DMS114 treated with DMSO at 0.1 percent for 48 hours (cell line): ENCODE measurements around the gene MRPS2.
"Not testable (repeated sequence)": the region's sequence is repeated elsewhere in the genome, so short reads cannot be mapped to it uniquely, and the experiment has no call there.

Experiments used
- DNase-seq: peaks from one replicate; lab custom pipeline; 2025; ENCODE audit not compliant: unreplicated experiment; lab: John Stamatoyannopoulos, UW

MRPS2 gene

DNA sequence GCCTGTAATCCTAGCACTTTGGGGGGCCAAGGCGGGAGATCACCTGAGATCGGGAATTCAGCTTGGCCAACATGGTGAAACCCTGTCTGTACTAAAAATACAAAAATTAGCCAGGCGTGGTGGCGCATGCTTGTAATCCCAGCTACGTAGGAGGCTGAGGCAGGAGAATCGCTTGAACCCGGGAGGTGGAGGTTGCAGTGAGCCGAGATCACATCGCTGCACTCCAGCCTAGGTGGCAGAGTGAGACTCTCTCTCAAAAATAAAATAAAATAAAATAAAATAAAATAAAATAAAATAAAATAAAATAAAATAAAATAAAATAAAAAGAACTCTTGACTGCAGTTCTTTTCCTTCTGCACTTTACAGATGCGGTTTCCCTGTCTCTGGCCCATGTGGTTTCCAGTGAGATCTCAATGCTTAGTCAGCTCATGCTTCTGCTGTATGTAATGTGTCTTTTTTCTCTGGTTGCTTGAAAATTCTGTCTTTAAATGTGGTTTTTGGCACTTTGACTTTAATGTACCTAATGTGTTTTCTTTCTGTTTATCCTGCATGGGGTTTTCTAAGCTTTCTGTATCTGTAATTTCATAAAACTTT lies 28.5 kb downstream of the MRPS2 start:
- not testable (repeated sequence) for DNase-seq

DNA sequence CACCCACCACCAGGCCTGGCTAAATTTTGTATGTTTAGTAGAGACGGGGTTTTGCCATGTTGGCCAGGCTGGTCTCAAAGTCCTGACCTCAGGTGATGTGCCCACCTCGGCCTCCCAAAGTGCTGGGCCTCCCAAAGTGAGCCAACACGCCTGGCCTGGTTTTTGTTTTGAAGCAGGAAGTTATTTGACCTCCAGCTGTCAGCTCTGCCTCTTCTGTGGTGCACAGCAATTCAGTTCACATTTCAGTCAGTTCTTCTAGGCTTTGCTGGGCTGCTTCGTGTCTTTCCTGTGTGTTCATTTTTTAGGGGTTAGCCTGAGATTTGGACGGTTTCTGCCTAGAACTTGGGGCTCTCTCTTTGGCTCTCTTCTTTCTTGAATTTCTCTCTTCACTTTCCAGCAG lies 29.7 kb downstream of the MRPS2 start:
- DNase-seq = no peak

- no peak for DNase-seq
Observed at GRCh38 chr9:135531096-135531495, 30.6 kb downstream of the MRPS2 start.

DNA sequence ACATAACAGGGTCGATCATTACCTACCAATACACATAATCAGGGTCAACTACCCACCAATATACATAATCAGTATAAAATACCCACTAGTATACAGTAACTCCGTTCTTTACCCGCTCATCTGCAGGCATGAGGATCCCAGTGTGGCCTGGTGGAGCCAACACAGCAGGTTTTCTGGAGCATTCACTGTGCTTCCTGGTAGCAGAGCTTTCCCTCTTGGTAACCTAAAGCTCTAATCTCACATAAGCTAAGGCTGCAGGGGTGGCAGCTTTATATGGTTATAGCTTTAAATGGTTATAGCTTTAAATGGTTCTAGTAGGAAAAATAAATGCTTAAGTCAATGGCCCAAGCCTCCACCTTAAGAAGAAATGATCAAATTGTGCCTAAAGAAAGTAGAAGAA lies 32.6 kb downstream of the MRPS2 start:
- DNase-seq = no peak

DNA sequence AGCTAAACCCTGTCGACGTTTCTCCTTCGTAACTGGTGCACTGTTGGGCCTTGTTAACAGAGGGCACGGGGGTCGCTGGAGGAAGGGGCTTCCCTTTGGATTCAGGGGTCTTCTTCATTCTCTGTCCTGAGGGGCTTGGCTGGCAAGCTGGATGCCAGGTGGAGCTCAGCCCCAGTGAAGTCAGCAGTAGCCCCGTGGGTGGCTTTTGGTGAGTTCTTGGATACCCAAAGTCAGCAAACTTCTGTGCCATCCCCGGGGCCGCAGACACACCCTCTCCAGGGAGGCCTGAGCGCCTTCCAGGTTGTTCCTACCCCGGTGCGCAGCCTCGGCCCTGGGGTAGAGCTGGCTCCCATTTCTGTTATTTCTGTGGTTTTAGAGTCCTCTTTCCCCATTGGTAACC lies 33.2 kb downstream of the MRPS2 start:
- DNase-seq = no peak

- DNase-seq = not testable (repeated sequence)
Observed at GRCh38 chr9:135534192-135534711, 33.8 kb downstream of the MRPS2 start.

DNA sequence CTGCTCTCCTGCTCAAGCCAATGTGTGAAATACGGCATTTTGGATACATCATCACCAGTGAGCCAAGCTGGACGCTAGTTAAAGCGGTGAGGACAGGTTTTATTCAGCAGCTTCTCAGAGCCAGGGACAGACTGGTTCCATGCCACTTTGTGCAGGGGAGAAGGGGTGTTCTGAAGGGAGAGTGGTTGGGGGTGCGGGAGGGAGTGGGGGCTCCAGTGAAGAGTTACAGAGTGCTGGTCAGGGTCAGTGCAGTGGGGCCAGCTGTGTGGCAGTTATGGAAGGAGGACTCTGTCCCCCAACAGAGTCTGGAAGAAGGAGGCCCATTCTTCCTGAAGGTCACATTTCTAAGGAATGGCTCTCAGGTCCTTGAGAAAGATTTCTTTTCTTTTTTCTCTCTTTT lies 34.3 kb downstream of the MRPS2 start:
- DNase-seq = not testable (repeated sequence)

GRCh38 chr9:135535631-135536030 lies 35.1 kb downstream of the MRPS2 start:
- DNase-seq = not testable (repeated sequence)

DNA sequence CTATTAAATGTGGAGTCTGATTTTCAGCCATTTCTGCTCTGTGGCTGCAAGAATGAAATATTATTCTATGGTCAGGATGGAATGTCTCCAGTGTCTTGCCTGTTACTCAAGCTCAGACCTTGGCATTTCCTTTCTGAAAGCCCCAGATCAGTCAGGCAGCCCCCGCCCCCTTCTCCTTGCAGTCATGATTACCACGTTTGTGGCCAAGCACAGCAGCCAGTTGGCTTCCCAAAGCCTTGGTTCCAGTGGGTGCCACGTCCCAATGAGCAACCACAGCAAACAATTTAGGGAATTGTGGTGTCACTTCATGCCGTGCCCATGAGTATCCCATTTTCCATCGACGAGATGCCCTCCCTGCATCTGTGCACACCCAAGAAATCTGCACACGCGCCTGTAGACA lies 35.7 kb downstream of the MRPS2 start:
- no peak for DNase-seq

DNA sequence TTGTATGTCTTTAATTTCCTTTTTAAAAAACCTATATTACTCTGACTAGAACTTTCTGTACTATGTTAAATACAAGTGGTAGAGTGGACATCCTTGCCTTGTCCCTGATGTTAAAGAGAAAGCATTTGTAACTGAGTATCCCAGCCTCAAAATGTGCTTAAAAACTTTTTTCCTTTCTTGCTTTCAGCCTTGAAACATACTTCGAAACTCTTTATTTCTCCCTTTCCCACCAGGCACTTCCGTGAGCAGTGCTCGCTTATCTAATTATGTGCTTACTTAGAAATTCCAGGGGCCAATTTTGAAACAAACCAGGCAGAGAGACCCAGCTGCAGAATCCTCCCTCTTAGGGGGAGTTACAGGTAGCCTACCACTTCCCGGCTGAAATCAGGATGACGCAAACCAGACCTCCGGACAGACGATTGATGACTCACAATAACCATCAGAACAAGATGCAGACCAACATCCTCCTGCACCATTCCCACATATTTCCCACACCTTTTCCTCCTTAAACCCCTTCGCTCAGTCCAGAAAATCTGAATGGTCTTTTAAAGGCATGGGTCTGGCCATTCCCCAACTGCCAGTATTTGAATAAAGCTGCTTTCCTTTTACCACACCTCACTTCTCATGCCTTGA lies 42.9 kb downstream of the MRPS2 start:
- not testable (repeated sequence) for DNase-seq

- no peak for DNase-seq
Observed at GRCh38 chr9:135544981-135545635, 44.6 kb downstream of the MRPS2 start.

DNA sequence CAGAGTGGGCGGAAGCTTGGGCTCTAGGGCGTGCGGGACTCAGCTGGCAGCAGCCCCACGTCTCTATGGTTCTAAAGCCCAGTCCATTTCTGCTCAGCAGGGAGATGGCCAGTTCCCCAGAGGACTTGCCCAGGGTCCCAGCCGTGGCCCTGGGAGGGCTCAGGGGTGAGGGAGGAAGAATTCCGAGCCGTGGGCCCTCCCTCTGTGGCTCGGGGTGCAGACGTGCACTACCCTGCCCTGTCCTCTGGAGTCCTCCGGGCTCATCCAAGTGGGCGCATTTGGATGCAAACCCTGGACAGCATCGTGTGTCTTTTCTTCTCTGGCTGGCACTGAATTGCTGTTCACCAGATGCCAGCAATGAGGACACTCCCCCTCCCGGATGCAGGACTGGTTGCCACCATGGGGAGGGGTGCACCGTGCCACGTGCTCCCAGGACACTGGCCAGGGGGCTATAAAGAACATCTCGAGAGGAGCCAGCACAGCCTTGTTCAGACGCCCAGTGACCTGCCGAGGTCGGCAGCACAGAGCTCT lies 45.2 kb downstream of the MRPS2 start, which contains the start of gene OBP2A:
Gene OBP2A, plus strand, starts transcription at position 481 of the 531 bp plus-strand sequence. CDS start 55 bp downstream, outside the sequence.
- DNase-seq = not testable (repeated sequence)

DNA sequence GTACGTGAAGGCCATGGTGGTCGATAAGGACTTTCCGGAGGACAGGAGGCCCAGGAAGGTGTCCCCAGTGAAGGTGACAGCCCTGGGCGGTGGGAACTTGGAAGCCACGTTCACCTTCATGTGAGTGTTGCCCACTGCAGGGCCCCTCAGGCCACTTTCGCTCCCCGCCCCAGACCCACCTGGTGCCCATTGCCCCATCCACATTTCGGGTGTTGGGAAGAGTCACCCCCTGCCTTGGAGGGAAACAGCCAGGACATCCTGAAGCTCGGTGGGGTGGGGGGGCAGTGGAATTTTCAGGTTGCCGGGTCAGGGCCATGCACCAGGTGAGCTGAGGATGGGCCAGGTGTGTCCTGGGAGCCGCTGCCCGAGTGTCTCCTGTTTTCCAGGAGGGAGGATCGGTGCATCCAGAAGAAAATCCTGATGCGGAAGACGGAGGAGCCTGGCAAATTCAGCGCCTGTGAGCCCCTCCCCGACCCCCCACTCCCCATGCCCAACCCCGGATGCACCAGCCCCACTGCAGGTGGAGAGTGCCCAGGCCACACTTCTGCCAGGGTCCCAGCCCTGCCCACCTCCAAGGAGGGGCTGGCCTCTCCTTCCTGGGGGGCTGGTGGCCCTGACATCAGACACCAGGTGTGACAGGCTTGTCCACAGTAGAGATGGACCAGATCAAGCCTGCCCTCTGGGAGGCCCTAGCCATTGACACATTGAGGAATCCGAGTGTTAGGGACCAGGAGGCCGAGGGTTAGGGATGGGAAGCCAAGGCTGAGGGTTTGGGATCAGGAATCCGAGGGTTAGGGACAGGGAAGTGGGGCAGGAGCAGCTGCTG lies 46.5 kb downstream of the MRPS2 start:
- DNase-seq = not testable (repeated sequence)

DNA sequence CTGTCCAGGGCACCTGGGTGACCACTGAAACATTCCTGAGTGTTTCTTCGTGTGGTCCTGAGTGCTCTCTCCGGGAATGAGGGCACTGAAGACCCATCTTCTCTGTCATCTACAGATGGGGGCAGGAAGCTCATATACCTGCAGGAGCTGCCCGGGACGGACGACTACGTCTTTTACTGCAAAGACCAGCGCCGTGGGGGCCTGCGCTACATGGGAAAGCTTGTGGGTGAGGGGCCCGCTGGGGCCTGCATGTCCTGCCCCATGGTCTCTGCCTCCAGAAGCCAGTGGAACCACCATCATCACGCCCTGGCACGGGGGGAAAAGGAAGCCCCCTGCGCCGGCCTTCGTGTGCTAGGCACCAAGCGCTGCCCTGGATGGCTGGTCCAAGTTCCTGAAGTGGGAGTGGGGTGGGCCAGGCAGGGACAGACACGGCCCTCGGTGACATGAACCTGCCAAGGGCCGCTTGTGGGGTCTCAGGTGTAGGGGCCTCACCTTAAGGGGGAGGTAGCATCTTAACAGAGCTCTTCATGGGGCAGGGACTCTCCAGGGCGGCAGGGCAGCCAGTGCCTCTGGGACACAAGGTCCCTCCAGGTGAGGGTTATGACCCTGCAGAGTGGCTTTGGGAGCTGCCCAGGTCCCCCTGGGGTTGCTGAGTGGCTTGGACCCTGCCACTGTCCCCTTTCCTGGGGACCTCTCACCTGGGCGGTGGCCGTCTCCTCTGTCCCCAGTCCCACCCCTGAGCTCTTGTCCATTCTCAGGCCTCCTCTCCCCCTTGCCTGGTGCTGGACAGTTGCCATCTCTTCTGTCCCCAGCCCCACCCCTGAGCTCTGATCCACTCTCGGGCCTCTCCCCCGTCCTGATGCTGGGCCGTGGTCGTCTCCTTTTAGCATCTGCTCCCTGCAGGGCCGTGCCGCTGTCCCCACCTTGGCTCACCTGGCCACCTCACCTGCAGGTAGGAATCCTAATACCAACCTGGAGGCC lies 47.6 kb downstream of the MRPS2 start:
- DNase-seq = no peak

GRCh38 chr9:135549478-135550343 lies 49.2 kb downstream of the MRPS2 start:
- not testable (repeated sequence) for DNase-seq

GRCh38 chr9:135550344-135550918 lies 49.9 kb downstream of the MRPS2 start:
- no peak for DNase-seq

GRCh38 chr9:135551031-135551430 lies 50.5 kb downstream of the MRPS2 start:
- no peak for DNase-seq

DNA sequence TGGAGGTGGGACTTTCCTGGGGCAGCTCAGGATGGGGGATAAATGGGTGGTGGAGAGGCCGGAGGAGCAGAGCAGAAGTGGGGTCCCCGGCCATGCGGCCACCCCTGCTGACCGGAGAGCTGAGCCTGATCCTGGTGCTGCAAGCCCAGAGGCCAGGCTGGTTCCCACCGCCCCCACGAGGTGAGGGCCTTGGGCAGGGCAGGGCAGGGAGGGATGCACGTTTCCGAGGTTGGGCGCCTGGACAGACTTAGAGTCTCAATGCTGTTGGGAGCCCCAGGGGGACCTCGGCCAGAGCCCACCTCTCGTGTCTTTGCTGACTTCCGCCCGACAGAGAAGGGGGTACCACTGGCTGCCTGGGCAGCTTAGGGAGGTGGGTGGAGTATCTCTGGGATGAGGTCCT lies 51.0 kb downstream of the MRPS2 start:
- DNase-seq = no peak
